Measurements from ENCODE around the gene PLEKHA7. TPM values are rescaled to one million over a fixed set of nuclear protein-coding genes. Genes with fewer than 3 reads are reported as not detected.

Gene PLEKHA7
- total RNA-seq, 1 experiment from 2014 or later = 57.6 TPM

DNA sequence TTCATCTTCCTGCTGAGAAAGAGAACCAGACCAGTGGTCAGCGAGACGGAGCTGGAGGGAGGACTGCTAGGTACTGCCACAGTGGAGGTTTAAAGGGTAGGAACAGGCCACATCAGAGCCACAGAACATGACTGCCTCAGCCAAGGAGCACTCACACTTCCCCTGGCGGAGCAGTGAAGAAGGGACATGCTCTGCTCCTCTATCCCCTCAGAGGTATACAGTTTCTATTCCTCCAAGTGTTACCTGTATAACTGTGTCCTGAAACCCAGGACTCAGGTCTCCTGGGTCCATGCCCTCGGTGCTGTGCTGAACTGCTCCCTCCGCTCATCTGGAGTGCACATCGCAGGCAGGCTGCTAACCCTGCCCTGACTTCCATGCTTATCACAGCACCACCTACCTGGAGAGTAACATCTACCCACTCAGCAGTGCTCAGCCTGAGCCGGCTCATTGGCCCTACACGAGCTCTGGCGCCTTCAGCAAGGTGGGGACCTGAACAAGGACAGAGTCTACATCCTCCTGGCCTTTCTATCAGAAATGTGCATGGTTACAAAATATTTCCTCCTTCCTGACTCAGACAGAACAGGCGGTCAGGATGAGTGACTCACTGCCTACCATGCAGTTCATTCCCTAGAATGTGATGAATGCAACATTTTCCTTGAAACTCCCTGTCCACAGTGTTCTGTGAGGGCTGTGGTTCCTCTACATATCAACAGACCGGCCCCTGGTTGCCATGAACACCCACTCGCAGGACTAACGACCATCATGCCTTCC is 222.8 kb downstream of the PLEKHA7 start:
- H3K27me3 ChIP-seq (replicated peaks; ENCODE audit: control insufficient read depth, insufficient read depth, low read length) = no peaks in the 10 kb centered on the region
- Mint-ChIP-seq H3K4me3 (ENCODE audit: unreplicated experiment) (no peak overlapping the region), H3K27ac (ENCODE audit: unreplicated experiment) (no peak overlapping the region), H3K27me3 (ENCODE audit: insufficient read depth, unreplicated experiment) (no peaks in the 10 kb centered on the region), H3K9me3 (ENCODE audit: unreplicated experiment) (no peaks in the 10 kb centered on the region), H3K4me1 (ENCODE audit: low read depth, unreplicated experiment) (no peaks in the 10 kb centered on the region), H3K36me3 (ENCODE audit: insufficient read depth, unreplicated experiment) (peaks cover 34% of the 10 kb centered on the region)
- CTCF ChIA-PET = no interaction called here
- no peaks in the 10 kb centered on the region; the same call in 1 of the 2 replicates for H3K36me3 ChIP-seq (ENCODE audit: control insufficient read depth, insufficient read depth, low read length)
- no peaks in the 10 kb centered on the region for H3K4me1 ChIP-seq
- TF ChIP-seq, protein P1, sequence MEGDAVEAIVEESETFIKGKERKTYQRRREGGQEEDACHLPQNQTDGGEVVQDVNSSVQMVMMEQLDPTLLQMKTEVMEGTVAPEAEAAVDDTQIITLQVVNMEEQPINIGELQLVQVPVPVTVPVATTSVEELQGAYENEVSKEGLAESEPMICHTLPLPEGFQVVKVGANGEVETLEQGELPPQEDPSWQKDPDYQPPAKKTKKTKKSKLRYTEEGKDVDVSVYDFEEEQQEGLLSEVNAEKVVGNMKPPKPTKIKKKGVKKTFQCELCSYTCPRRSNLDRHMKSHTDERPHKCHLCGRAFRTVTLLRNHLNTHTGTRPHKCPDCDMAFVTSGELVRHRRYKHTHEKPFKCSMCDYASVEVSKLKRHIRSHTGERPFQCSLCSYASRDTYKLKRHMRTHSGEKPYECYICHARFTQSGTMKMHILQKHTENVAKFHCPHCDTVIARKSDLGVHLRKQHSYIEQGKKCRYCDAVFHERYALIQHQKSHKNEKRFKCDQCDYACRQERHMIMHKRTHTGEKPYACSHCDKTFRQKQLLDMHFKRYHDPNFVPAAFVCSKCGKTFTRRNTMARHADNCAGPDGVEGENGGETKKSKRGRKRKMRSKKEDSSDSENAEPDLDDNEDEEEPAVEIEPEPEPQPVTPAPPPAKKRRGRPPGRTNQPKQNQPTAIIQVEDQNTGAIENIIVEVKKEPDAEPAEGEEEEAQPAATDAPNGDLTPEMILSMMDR (IDR thresholded peaks at IDR 0.05; ENCODE audit: insufficient read depth in 1 of 2, low read depth in 1 of 2, low read length in 1 of 2, severe bottlenecking in 1 of 2, unreplicated experiment in 1 of 2) = no peak
- no peaks in the 10 kb centered on the region for H3K9me3 ChIP-seq
- POLR2A ChIA-PET = no interaction called here
- no peak overlapping the region for H3K4me3 ChIP-seq (ENCODE audit: low read depth, low read length)
- BruUV-seq (replicated peaks) = no TSS peak
- DNase-seq = no peak
- intact Hi-C loops (cut with micrococcal nuclease; ENCODE audit: unreplicated experiment) = no loop called here

DNA sequence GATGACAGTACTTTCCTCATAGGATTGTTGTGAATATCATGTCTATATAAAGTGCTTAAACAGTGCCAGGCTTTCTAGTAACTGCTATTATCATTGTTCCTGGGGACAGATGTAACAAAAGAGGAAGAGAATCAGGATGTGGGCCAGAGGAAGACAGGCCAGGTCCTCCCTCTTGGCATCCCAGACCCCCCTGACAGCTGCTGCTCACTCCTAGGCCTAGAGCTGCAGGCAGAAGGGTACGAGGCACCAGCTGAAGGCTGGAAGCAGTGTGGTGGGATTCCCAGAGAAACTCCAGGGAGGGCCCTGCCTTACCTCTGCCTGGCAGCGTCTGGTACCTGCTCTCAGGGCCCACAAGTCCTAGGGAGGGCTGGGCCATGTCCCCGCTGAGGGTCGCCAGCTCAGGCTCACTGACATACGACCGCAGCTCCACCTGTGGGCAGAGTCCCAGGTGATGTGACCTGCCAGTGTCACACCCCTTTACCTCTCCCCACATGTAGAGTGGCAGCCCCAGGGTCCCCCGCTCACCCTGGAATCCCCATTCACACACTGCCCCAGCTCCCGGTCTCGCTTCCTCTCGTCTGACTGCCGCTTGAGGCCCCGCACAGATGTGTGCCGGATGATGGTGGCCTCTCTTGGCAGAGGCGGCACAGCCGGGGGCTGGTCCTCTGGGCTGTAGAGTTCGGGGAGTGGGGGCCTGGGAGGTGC is 223.6 kb downstream of the PLEKHA7 start:
- peaks cover 34% of the 10 kb centered on the region for H3K36me3 Mint-ChIP-seq (ENCODE audit: insufficient read depth, unreplicated experiment)
- Histone ChIP-seq H3K4me3 (ENCODE audit: low read depth, low read length) (no peak overlapping the region), H3K9me3 (no peaks in the 10 kb centered on the region), H3K27me3 (replicated peaks; ENCODE audit: control insufficient read depth, insufficient read depth, low read length) (no peaks in the 10 kb centered on the region), H3K36me3 (ENCODE audit: control insufficient read depth, insufficient read depth, low read length) (no peaks in the 10 kb centered on the region; the same call in none of the 2 replicates), H3K4me1 (no peaks in the 10 kb centered on the region)
- no TSS peak for BruUV-seq (replicated peaks)
- no peaks in the 10 kb centered on the region for H3K9me3 Mint-ChIP-seq (ENCODE audit: unreplicated experiment)
- DNase-seq = no peak
- intact Hi-C loops (cut with micrococcal nuclease; ENCODE audit: unreplicated experiment) = no loop called here
- H3K27ac Mint-ChIP-seq (ENCODE audit: unreplicated experiment) = no peak overlapping the region
- peaks cover 6% of the 10 kb centered on the region for H3K4me1 Mint-ChIP-seq (ENCODE audit: low read depth, unreplicated experiment)
- TF ChIP-seq, protein P1 (IDR thresholded peaks at IDR 0.05; ENCODE audit: insufficient read depth in 1 of 2, low read depth in 1 of 2, low read length in 1 of 2, severe bottlenecking in 1 of 2, unreplicated experiment in 1 of 2) = no peak
- no peaks in the 10 kb centered on the region for H3K27me3 Mint-ChIP-seq (ENCODE audit: insufficient read depth, unreplicated experiment)
- ChIA-PET CTCF (no interaction called here), POLR2A (no interaction called here)
- H3K4me3 Mint-ChIP-seq (ENCODE audit: unreplicated experiment) = no peak overlapping the region

DNA sequence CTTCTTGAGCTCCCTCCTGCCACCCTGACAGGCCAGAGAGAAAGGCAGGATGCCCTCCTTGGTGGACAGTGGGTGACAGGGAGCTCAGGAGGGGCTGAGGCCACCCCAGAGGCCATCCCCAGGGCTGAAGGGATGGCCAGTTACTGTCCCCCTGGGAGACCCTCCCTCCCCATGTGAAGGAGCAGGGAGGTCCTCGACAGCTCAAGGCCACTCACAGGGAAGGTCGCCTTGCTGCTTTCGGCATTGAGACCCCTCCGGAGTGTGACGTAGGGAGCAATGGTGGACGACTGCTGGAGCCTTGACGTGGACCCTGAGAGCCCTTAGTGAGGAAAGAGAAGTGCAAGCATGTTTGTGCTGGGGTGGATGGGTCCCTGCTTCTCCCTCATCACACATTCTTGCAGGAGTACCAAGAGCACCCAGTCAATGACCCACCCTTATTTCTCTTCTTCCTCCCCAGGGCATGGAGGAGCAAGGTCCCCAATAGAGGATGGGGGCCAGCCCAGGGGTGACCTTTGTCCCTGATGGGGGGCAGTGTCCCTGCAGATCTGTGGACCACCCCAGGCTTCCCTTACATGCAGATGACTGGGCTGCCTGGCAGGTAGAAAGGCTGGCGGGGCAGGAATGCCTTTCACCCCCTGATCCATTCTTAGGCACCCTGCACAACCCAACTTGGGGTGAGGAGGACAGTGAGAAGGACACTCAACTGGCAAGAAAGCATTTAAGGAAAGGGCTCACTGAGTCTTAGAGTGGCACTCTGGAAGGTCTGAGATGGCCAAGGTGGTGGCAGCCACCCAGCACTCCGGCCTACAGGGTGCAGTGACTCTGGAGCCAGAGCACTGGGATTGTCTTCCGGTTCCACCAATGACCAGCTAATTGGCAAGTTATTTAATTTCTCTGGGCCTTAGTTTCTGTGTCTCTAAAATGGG is 224.4 kb downstream of the PLEKHA7 start:
- Histone ChIP-seq H3K36me3 (ENCODE audit: control insufficient read depth, insufficient read depth, low read length) (no peaks in the 10 kb centered on the region; the same call in none of the 2 replicates), H3K4me3 (ENCODE audit: low read depth, low read length) (no peak overlapping the region), H3K4me1 (peaks cover 3% of the 10 kb centered on the region; the same call in 1 of the 2 replicates), H3K27me3 (replicated peaks; ENCODE audit: control insufficient read depth, insufficient read depth, low read length) (no peaks in the 10 kb centered on the region), H3K9me3 (no peaks in the 10 kb centered on the region)
- peaks cover 6% of the 10 kb centered on the region for H3K4me1 Mint-ChIP-seq (ENCODE audit: low read depth, unreplicated experiment)
- POLR2A ChIA-PET = no interaction called here
- DNase-seq = no peak
- TF ChIP-seq, protein P1 (IDR thresholded peaks at IDR 0.05; ENCODE audit: insufficient read depth in 1 of 2, low read depth in 1 of 2, low read length in 1 of 2, severe bottlenecking in 1 of 2, unreplicated experiment in 1 of 2) = no peak
- no peak overlapping the region for H3K4me3 Mint-ChIP-seq (ENCODE audit: unreplicated experiment)
- no peaks in the 10 kb centered on the region for H3K9me3 Mint-ChIP-seq (ENCODE audit: unreplicated experiment)
- H3K27me3 Mint-ChIP-seq (ENCODE audit: insufficient read depth, unreplicated experiment) = no peaks in the 10 kb centered on the region
- H3K27ac Mint-ChIP-seq (ENCODE audit: unreplicated experiment) = no peak overlapping the region
- intact Hi-C loops (cut with micrococcal nuclease; ENCODE audit: unreplicated experiment) = no loop called here
- no TSS peak for BruUV-seq (replicated peaks)
- peaks cover 26% of the 10 kb centered on the region for H3K36me3 Mint-ChIP-seq (ENCODE audit: insufficient read depth, unreplicated experiment)
- CTCF ChIA-PET = interaction anchor here (0.6 kb wide), 1 partner anchor 258 kb away, joined by 3 read pairs; no protein-coding TSS in a partner anchor

Data from Caco-2 (cell line).